H1 (cell line): ENCODE measurements around the gene ADA. TPM values are rescaled to one million over a fixed set of nuclear protein-coding genes. Genes with fewer than 3 reads are reported as not detected.

Experiments used
- CTCF ChIA-PET: fragments of 300-600 bp; sonication (Branson Sonifier 250); formaldehyde crosslinking; loops from one replicate; lab custom pipeline; 2021; ENCODE audit not compliant: partially characterized antibody; lab: Charles Lee
- POLR2A ChIA-PET: fragments of 300-600 bp; sonication (Branson Sonifier 250); formaldehyde crosslinking; loops from one replicate; lab custom pipeline; 2021; ENCODE audit warnings: inconsistent platforms; ENCODE audit not compliant: partially characterized antibody; lab: Charles Lee
- DNase-seq, 2 experiments: peaks; one replicate each; pipeline versions ENCODE4 v3.0.0 to v3.0.0-alpha.2; 2010 to 2022; ENCODE audit warnings: low spot score in 2 of 2, low read depth in 1 of 2, mixed read lengths in 1 of 2
- FAIRE-seq: peaks from 2 replicates; lab custom pipeline; 2011; peaks lifted over from hg19 to GRCh38; lab: Jason Lieb, UNC
- H2AFZ ChIP-seq: 2 replicates; pipeline ENCODE4 v1.8.1; 2012; ENCODE audit warnings: low read length, inconsistent platforms
- H2AK5ac ChIP-seq: 2 replicates; pipeline ENCODE4 v1.6.1; 2013; ENCODE audit warnings: low read depth, low read length
- H2BK120ac ChIP-seq: replicated peaks from 2 replicates; pipeline ENCODE3; 2013; ENCODE audit warnings: low read depth, low read length, inconsistent platforms
- H2BK12ac ChIP-seq: 2 replicates; pipeline ENCODE4 v1.6.1; 2013; ENCODE audit warnings: low read depth, low read length
- H2BK15ac ChIP-seq: 2 replicates; pipeline ENCODE4 v1.6.1; 2013; ENCODE audit warnings: low read length
- H2BK20ac ChIP-seq: 2 replicates; pipeline ENCODE4 v1.6.1; 2013; ENCODE audit warnings: low read length
- H2BK5ac ChIP-seq: 2 replicates; pipeline ENCODE4 v1.6.1; 2013; ENCODE audit warnings: low read depth, low read length
- H3K14ac ChIP-seq: 2 replicates; pipeline ENCODE4 v1.6.1; 2013; ENCODE audit warnings: inconsistent platforms; ENCODE audit not compliant: insufficient read length
- H3K18ac ChIP-seq: 2 replicates; pipeline ENCODE4 v1.6.1; 2013; ENCODE audit warnings: low read length; ENCODE audit errors: extremely low read depth
- H3K23ac ChIP-seq: 2 replicates; pipeline ENCODE4 v1.6.1; 2013; ENCODE audit warnings: inconsistent platforms; ENCODE audit not compliant: insufficient read length
- H3K23me2 ChIP-seq: 2 replicates; pipeline ENCODE4 v1.6.1; 2013; ENCODE audit warnings: low read depth, low read length
- H3K27ac ChIP-seq: 2 replicates; pipeline ENCODE4 v1.6.1; 2011; ENCODE audit warnings: low read depth, low read length, inconsistent platforms
- H3K27me3 ChIP-seq, 4 experiments: replicated peaks in 1 of 4; 1 replicate in 1 of 4; 2 replicates in 3 of 4; pipeline versions ENCODE4 v1.6.1 to v1.8.1; 2011 to 2013; ENCODE audit warnings: low read length in 3 of 4, mild to moderate bottlenecking in 3 of 4, inconsistent platforms in 2 of 4, mixed read lengths in 2 of 4, moderate library complexity in 1 of 4; ENCODE audit not compliant: control insufficient read depth in 3 of 4, insufficient read depth in 3 of 4; ENCODE audit errors: extremely low read depth in 1 of 4
- H3K36me3 ChIP-seq, 4 experiments: 2 replicates each; pipeline versions ENCODE4 v1.6.1 to v1.8.1; 2011 to 2013; ENCODE audit warnings: mild to moderate bottlenecking in 4 of 4, low read length in 3 of 4, moderate library complexity in 2 of 4, control low read depth in 1 of 4, inconsistent platforms in 1 of 4; ENCODE audit not compliant: insufficient read depth in 4 of 4, control insufficient read depth in 2 of 4
- H3K4ac ChIP-seq: replicated peaks from 2 replicates; pipeline ENCODE3; 2013; ENCODE audit warnings: low read length, low read depth, mixed read lengths, inconsistent platforms; ENCODE audit not compliant: insufficient read length
- H3K4me1 ChIP-seq, 4 experiments: replicated peaks in 1 of 4; 1 replicate in 1 of 4; 2 replicates in 3 of 4; pipeline versions ENCODE4 v1.6.1 to v1.8.1; 2011 to 2013; ENCODE audit warnings: low read length in 3 of 4, inconsistent platforms in 2 of 4, mixed read lengths in 1 of 4; ENCODE audit not compliant: insufficient read depth in 4 of 4, control insufficient read depth in 3 of 4
- H3K4me2 ChIP-seq, 2 experiments: 2 replicates each; pipeline versions ENCODE4 v1.6.1 to v1.8.1; 2011 to 2013; ENCODE audit warnings: low read depth in 2 of 2, low read length in 2 of 2, control low read depth in 1 of 2, inconsistent platforms in 1 of 2, mild to moderate bottlenecking in 1 of 2; ENCODE audit not compliant: insufficient read depth in 1 of 2
- H3K4me3 ChIP-seq, 4 experiments: fragments of 200-600, 300-600 bp in 1 of 4; sonication (generic), shearing (Covaris generic), sonication (Bioruptor Twin) in 1 of 4; 2 replicates each; pipeline versions ENCODE4 v1.5.1 to v1.8.1; 2011 to 2016; ENCODE audit warnings: low read length in 4 of 4, low read depth in 3 of 4, control low read depth in 2 of 4, inconsistent platforms in 2 of 4, mild to moderate bottlenecking in 2 of 4, mixed read lengths in 1 of 4, moderate library complexity in 1 of 4; ENCODE audit not compliant: insufficient read depth in 2 of 4; ENCODE audit errors: extremely low read depth in 1 of 4
- H3K56ac ChIP-seq: replicated peaks from 2 replicates; pipeline ENCODE3; 2013; ENCODE audit warnings: low read depth, mild to moderate bottlenecking, mixed read lengths, low read length, inconsistent platforms; ENCODE audit not compliant: insufficient read length
- H3K79me1 ChIP-seq: 2 replicates; pipeline ENCODE4 v1.6.1; 2013; ENCODE audit warnings: low read depth, low read length, control low read depth
- H3K79me2 ChIP-seq, 2 experiments: 2 replicates each; pipeline versions ENCODE4 v1.6.1 to v1.8.1; 2012 to 2013; ENCODE audit warnings: low read length in 2 of 2, mild to moderate bottlenecking in 2 of 2, inconsistent platforms in 1 of 2; ENCODE audit not compliant: insufficient read depth in 2 of 2, control insufficient read depth in 1 of 2
- H3K9ac ChIP-seq, 4 experiments: replicated peaks in 1 of 4; 1 replicate in 1 of 4; 2 replicates in 3 of 4; pipeline versions ENCODE4 v1.6.1 to v1.8.1; 2011 to 2013; ENCODE audit warnings: low read depth in 3 of 4, low read length in 3 of 4, control low read depth in 2 of 4, mild to moderate bottlenecking in 2 of 4, moderate library complexity in 2 of 4, inconsistent platforms in 1 of 4; ENCODE audit errors: extremely low read depth in 1 of 4
- H3K9me3 ChIP-seq, 2 experiments: 2 replicates each; pipeline versions ENCODE4 v1.6.1 to v1.8.1; 2012 to 2013; ENCODE audit warnings: mild to moderate bottlenecking in 2 of 2, moderate library complexity in 2 of 2, control low read depth in 1 of 2, inconsistent platforms in 1 of 2, low read depth in 1 of 2, low read length in 1 of 2, mixed read lengths in 1 of 2; ENCODE audit not compliant: insufficient read depth in 2 of 2
- H4K20me1 ChIP-seq, 2 experiments: replicated peaks in 1 of 2; 2 replicates each; pipeline versions ENCODE3 to v1.8.1; 2011 to 2013; ENCODE audit warnings: inconsistent platforms in 2 of 2, low read length in 2 of 2, mild to moderate bottlenecking in 1 of 2; ENCODE audit not compliant: insufficient read depth in 2 of 2, control insufficient read depth in 1 of 2
- H4K5ac ChIP-seq: 2 replicates; pipeline ENCODE4 v1.6.1; 2013; ENCODE audit warnings: low read length, low read depth, mixed read lengths, inconsistent platforms; ENCODE audit not compliant: insufficient read length
- H4K8ac ChIP-seq: 2 replicates; pipeline ENCODE4 v1.8.0; 2013; ENCODE audit warnings: mild to moderate bottlenecking, moderate library complexity, low read length, inconsistent platforms; ENCODE audit not compliant: insufficient read depth; ENCODE audit errors: extremely low read depth
- H4K91ac ChIP-seq: replicated peaks from 2 replicates; pipeline ENCODE3; 2013; ENCODE audit warnings: low read length, mixed read lengths, inconsistent platforms; ENCODE audit not compliant: insufficient read length
- CHD1 ChIP-seq: IDR thresholded peaks from 2 replicates; pipeline ENCODE4 v1.6.1; 2012; ENCODE audit warnings: low read depth, low read length, improper control_type of control experiment
- CREB1 ChIP-seq: IDR thresholded peaks from 2 replicates; pipeline ENCODE4 v1.6.1; 2012; ENCODE audit warnings: inconsistent platforms
- POLR2AphosphoS5 ChIP-seq: IDR thresholded peaks from 2 replicates; pipeline ENCODE4 v1.6.1; 2011; ENCODE audit warnings: low read depth, low read length
- RNF2 ChIP-seq: fragments of 200-900, 300-1000 bp; sonication (generic); IDR thresholded peaks from 2 replicates; pipeline ENCODE4 v1.7.1; 2016; ENCODE audit warnings: borderline replicate concordance, low read depth, mild to moderate bottlenecking, antibody characterized with exemption, low read length; ENCODE audit not compliant: poor library complexity, severe bottlenecking; ENCODE audit errors: missing control alignments
- SIN3A ChIP-seq, 2 experiments: IDR thresholded peaks in 1 of 2; conservative IDR thresholded peaks in 1 of 2; 2 replicates each; pipeline ENCODE4 v1.6.1; 2011 to 2012; ENCODE audit warnings: low read length in 2 of 2, improper control_type of control experiment in 1 of 2, low read depth in 1 of 2, mild to moderate bottlenecking in 1 of 2
- SP4 ChIP-seq: IDR thresholded peaks from 2 replicates; pipeline ENCODE4 v1.6.1; 2012; ENCODE audit warnings: low read length, inconsistent platforms
- TBP ChIP-seq: IDR thresholded peaks from 2 replicates; pipeline ENCODE4 v1.6.1; 2011; ENCODE audit warnings: low read depth, low read length, improper control_type of control experiment
- WGBS, 2 experiments: shearing (Covaris generic) in 1 of 2; methylation state at CpG; one replicate each; pipeline versions ENCODE4 v1.1.6 to v1.1.7; 2013 to 2015; ENCODE audit warnings: low lambda C conversion rate in 2 of 2, mixed read lengths in 2 of 2, inconsistent platforms in 1 of 2, low coverage in 1 of 2, missing lambda C conversion rate in 1 of 2; ENCODE audit not compliant: insufficient replicate concordance in 2 of 2, insufficient coverage in 1 of 2, insufficient read length in 1 of 2; ENCODE audit errors: extremely low coverage in 1 of 2, missing lambda C conversion rate in 1 of 2; 5-methylcytosine and 5-hydroxymethylcytosine counted together
- polyA plus RNA-seq, 7 experiments: library from polyadenylated mRNA; depleted of rRNA in 3 of 7; stranded (reverse) in 5 of 7; unstranded in 2 of 7; fragments of >200 nt in 5 of 7; fragments of 200-250 nt in 2 of 7; gene quantifications; 1 replicate in 5 of 7; 2 replicates in 1 of 7; 4 replicates in 1 of 7; pipeline versions ENCODE4 v1.2.1 to v1.2.3, GENCODE V29; 2011 to 2013; ENCODE audit warnings: missing spikeins in 2 of 7, mixed read lengths in 2 of 7
- total RNA-seq: library from RNA; stranded (reverse); fragmentation: NEBNext Ultra II Directional; extraction: Animal tissue kit (Norgen Biotek cat#: 25700); gene quantifications from 2 replicates; pipeline ENCODE4 v1.2.1, GENCODE V29; 2021

ADA gene
- total and polyA plus RNA-seq, 2 of the 8 experiments (the other 6 are each of a cell fraction or from before 2014, with no cell fraction given), result 19.9 to 32.8 TPM

DNA sequence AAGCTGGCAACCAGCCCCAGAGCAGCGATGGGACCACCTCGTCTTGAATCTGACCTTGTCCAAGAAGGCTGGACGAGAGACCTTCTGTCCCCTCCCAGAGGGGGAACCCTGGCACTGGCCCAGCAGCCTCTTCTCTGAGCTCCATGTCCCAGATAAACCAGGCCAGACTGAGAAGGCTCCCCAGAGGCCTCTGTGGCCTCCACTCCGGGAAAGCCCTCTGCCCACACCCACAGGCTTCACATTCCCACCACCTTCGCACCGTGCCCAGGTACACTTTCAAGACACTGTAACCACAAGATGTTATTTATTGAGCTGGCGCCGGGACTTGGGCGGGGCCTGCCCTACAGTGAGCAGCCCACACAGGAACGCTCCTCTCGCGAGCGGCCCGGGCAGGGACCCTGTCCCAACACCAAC lies 33.2 kb downstream of the ADA start:
- Histone ChIP-seq H3K27ac (no peak overlapping the region), H3K56ac (no peak overlapping the region), H4K8ac (no peak overlapping the region), H3K23ac (no peak overlapping the region), H4K91ac (no peak overlapping the region), H2BK12ac (no peak overlapping the region), H3K27me3 (peaks cover 0 to 3% (median 1%) of the 10 kb centered on the region in 4 experiments; a peak in 3 of 7 replicates), H4K20me1 (peaks cover 3 to 10% of the 10 kb centered on the region in 2 experiments), H3K9me3 (no peaks in the 10 kb centered on the region), H2BK5ac (no peak overlapping the region), H2AK5ac (no peak overlapping the region), H2BK120ac (no peak overlapping the region), H3K36me3 (peaks cover 0 to 10% (median 6%) of the 10 kb centered on the region in 4 experiments; a peak in 4 of 8 replicates), H3K4ac (no peak overlapping the region), H2AFZ (no peak overlapping the region), H2BK15ac (no peak overlapping the region), H3K14ac (no peak overlapping the region), H3K4me1 (peaks cover 0 to 28% (median 15%) of the 10 kb centered on the region in 4 experiments; a peak in 6 of 7 replicates), H3K79me1 (no peaks in the 10 kb centered on the region), H3K4me3 (no peak overlapping the region), H3K9ac (no peak overlapping the region), H2BK20ac (no peak overlapping the region), H3K23me2 (no peaks in the 10 kb centered on the region), H3K79me2 (no peaks in the 10 kb centered on the region), H4K5ac (no peak overlapping the region), H3K4me2 (no peak overlapping the region), H3K18ac (no peak overlapping the region)
- CTCF ChIA-PET, result interaction anchor here (0.6 to 2.6 kb wide), 13 partner anchors 8 to 501 kb away, joined by 3 to 11 read pairs (median 3); no protein-coding TSS in a partner anchor
- WGBS, 2 experiments, result 90% methylated on average over 14 of the region's 14 CpGs; no CpG with 5 or more reads in 1 of the 2 experiments
- TF ChIP-seq TBP, result no peak
- TF ChIP-seq SIN3A (conservative IDR thresholded peaks at IDR 0.05 in 1 of 2, IDR thresholded peaks at IDR 0.05 in 1 of 2; ENCODE audit: low read depth in 1 of 2, low read length in 2 of 2), result no peak
- TF ChIP-seq SP4, result no peak
- TF ChIP-seq POLR2AphosphoS5, result no peak; the same call in 1 of the 2 replicates
- TF ChIP-seq RNF2, result no peak
- TF ChIP-seq CREB1, result no peak
- no peak for TF ChIP-seq CHD1
- DNase-seq (no peak), FAIRE-seq (no peak)
- POLR2A ChIA-PET, result interaction anchor here (1.0 to 3.8 kb wide), 2 partner anchors 17 to 25 kb away, joined by 3 to 12 read pairs; no protein-coding TSS in a partner anchor
